Ascending aorta (tissue), 2 donors: ENCODE data around the gene SLC24A2. TPM values are rescaled to one million over a fixed set of nuclear protein-coding genes. Genes with fewer than 3 reads are reported as not detected.

Experiments used
- DNase-seq, 2 donors: peaks; one replicate each; pipeline ENCODE4 v3.0.0-alpha.2; 2019; ENCODE audit warnings: low spot score in 2 of 2
- H3K27ac ChIP-seq, 2 donors: fragments of 200-600 bp; sonication (generic); one replicate each; pipeline ENCODE4 v1.5.1; 2016 to 2017; ENCODE audit warnings: mild to moderate bottlenecking in 1 of 2
- H3K27me3 ChIP-seq: fragments of 200-600 bp; sonication (generic); one replicate; pipeline ENCODE4 v1.5.1; 2017
- H3K36me3 ChIP-seq, 2 donors: fragments of 200-600 bp; sonication (generic); one replicate each; pipeline ENCODE4 v1.5.1; 2016
- H3K4me1 ChIP-seq, 2 donors: fragments of 200-600 bp; sonication (generic); one replicate each; pipeline ENCODE4 v1.5.1; 2016 to 2017; ENCODE audit warnings: mild to moderate bottlenecking in 1 of 2
- H3K4me3 ChIP-seq, 2 donors: fragments of 200-600 bp; sonication (generic); one replicate each; pipeline ENCODE4 v1.5.1; 2016 to 2017; ENCODE audit warnings: mild to moderate bottlenecking in 1 of 2
- H3K9me3 ChIP-seq, 2 donors: fragments of 200-600 bp; sonication (generic); one replicate each; pipeline ENCODE4 v1.5.1; 2016
- intact Hi-C: fragments of 100-400 bp; cut with DNase I; formaldehyde crosslinking; loops from one replicate; pipeline ENCODE4 v1.15.1; 2023
- total RNA-seq: library from RNA; depleted of rRNA; stranded (reverse); fragments of >200 nt; gene quantifications from one replicate; pipeline ENCODE4 v1.1.0, GENCODE V29; 2016
- TF ChIP-seq, protein P1 (sequence below), 3 experiments: fragments of 200-600 bp in 2 of 3; fragments of 450-650 bp in 1 of 3; sonication (generic) in 2 of 3; IDR thresholded peaks; one replicate each; pipeline ENCODE4 v1.5.1; 2016 to 2019; ENCODE audit warnings: antibody characterized with exemption in 3 of 3, mild to moderate bottlenecking in 1 of 3, moderate library complexity in 1 of 3

The SLC24A2 gene
- total RNA-seq, 1 donor from 2014 or later: not detected

DNA sequence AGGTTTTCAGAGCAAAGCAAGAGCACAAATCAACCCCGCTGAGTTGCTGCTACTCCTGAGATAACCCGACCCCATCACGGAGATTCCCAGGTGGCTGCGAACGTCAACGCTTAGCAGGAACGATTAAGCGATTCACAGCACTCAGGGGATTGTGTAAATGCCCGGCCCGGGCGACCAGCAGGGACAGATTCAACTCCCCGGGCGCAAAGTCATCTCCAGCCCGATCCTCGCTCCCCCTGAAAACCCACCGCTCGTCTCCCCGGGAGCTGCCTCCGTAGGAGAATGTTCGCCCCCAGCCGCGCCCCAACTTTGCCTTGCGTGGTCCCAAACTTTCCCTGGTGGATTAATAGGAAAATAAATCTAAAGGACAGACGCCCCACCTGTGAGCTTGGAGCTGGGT is 685 bp downstream of the SLC24A2 start:
- no peak overlapping the region for H3K4me3 ChIP-seq

DNA sequence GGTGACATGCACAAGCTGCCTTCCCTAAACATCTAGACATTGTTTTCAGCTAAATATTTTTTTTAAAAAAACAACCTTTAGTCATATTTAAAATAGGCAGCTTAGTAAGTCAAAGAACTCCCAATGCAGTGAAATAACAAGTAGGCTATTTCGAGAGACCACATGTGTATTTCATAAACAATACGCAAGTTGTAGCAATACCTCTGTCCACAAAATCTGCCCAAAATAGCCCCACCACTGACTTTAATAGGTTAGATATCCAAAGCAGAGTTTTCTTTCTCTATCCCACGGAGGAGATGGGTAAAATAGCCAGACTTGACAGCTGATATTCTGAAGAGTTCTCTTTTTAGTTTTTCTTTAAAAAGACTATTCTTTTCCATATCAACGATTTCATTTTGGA is 1.2 kb downstream of the SLC24A2 start:
- no peak overlapping the region for H3K27ac ChIP-seq
- no peak overlapping the region for H3K4me3 ChIP-seq
- no peaks in the 10 kb centered on the region for H3K4me1 ChIP-seq

More for the DNA sequence above, 685 bp downstream of the SLC24A2 start:
- intact Hi-C loops: no loop called here
- no peak for DNase-seq
- no peaks in the 10 kb centered on the region for H3K27me3 ChIP-seq
- no peaks in the 10 kb centered on the region for H3K4me1 ChIP-seq
- H3K27ac ChIP-seq: no peak overlapping the region
- no peaks in the 10 kb centered on the region for H3K9me3 ChIP-seq
- no peaks in the 10 kb centered on the region for H3K36me3 ChIP-seq
- TF ChIP-seq, protein P1, sequence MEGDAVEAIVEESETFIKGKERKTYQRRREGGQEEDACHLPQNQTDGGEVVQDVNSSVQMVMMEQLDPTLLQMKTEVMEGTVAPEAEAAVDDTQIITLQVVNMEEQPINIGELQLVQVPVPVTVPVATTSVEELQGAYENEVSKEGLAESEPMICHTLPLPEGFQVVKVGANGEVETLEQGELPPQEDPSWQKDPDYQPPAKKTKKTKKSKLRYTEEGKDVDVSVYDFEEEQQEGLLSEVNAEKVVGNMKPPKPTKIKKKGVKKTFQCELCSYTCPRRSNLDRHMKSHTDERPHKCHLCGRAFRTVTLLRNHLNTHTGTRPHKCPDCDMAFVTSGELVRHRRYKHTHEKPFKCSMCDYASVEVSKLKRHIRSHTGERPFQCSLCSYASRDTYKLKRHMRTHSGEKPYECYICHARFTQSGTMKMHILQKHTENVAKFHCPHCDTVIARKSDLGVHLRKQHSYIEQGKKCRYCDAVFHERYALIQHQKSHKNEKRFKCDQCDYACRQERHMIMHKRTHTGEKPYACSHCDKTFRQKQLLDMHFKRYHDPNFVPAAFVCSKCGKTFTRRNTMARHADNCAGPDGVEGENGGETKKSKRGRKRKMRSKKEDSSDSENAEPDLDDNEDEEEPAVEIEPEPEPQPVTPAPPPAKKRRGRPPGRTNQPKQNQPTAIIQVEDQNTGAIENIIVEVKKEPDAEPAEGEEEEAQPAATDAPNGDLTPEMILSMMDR (IDR thresholded peaks at IDR 0.05): no peak

DNA sequence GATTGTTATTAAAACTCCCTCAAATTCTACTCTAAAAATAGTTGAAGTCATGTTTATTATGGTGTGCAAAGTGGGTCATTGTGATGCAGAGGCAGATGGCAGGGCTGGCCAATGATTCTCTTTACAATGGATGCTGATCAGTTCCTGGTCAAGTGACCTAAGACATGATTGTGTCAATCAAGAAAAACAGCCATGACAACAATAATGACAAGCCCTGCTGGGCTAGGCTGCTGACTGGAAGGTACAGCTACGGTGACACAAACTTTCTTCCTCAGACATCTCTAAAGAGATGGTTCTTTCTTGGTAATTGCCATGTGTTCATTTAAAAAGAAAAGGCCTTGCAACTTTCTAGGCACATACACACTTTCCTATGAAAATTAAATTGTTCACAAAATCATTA is 3.6 kb downstream of the SLC24A2 start:
- DNase-seq: no peak
- no peak overlapping the region for H3K4me3 ChIP-seq
- H3K36me3 ChIP-seq: no peaks in the 10 kb centered on the region
- TF ChIP-seq, protein P1 (IDR thresholded peaks at IDR 0.05): no peak
- H3K27me3 ChIP-seq: no peaks in the 10 kb centered on the region
- no peaks in the 10 kb centered on the region for H3K9me3 ChIP-seq
- intact Hi-C loops: no loop called here
- no peaks in the 10 kb centered on the region for H3K4me1 ChIP-seq
- H3K27ac ChIP-seq: no peak overlapping the region

More for the DNA sequence above, 1.2 kb downstream of the SLC24A2 start:
- no peaks in the 10 kb centered on the region for H3K36me3 ChIP-seq
- no peak for DNase-seq
- no peaks in the 10 kb centered on the region for H3K9me3 ChIP-seq
- TF ChIP-seq, protein P1 (IDR thresholded peaks at IDR 0.05): no peak
- intact Hi-C loops: no loop called here
- H3K27me3 ChIP-seq: no peaks in the 10 kb centered on the region

DNA sequence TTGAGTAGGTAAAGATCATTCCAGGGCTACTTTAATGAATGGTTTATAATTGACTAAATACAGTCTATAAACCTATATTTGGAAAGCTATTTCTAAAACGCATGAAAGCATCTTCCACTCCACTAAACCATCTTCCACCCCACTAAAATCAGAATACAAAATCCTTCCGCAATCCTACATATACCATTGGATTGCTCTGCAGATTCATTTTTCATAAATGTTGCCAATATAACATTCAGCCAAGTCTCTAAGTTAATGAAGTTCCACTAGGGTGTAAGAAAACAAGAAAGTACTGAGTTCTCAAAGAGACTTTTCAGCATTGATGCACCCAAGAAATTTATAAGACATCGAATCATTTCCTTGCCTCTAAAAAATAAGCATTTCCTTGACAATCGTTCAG is 4.7 kb downstream of the SLC24A2 start:
- H3K27me3 ChIP-seq: no peaks in the 10 kb centered on the region
- H3K4me1 ChIP-seq: no peaks in the 10 kb centered on the region
- H3K27ac ChIP-seq: no peak overlapping the region
- no peak for DNase-seq
- H3K9me3 ChIP-seq: no peaks in the 10 kb centered on the region
- no peak overlapping the region for H3K4me3 ChIP-seq
- TF ChIP-seq, protein P1 (IDR thresholded peaks at IDR 0.05): no peak
- no peaks in the 10 kb centered on the region for H3K36me3 ChIP-seq
- intact Hi-C loops: no loop called here

DNA sequence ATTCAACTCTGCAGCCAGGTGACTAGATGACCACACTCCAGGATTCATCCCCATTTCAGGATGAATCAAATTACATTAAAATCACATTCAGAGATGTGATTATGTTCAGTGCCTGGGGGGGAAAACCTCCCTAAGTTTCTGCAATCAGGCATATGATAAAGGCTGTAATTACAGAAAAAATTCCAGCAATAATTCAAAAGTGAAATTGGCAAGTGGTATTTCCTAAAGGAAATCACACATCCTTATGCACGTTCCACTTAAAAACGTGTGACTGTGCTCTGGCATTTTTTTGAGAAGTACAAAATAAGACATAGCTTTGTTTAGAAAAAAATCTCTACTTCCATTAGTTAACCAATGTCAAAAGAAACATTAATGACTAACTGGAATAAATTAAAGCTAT is 5.3 kb downstream of the SLC24A2 start:
- TF ChIP-seq, protein P1 (IDR thresholded peaks at IDR 0.05): no peak
- no peaks in the 10 kb centered on the region for H3K27me3 ChIP-seq
- no peak overlapping the region for H3K4me3 ChIP-seq
- no peaks in the 10 kb centered on the region for H3K9me3 ChIP-seq
- intact Hi-C loops: no loop called here
- H3K4me1 ChIP-seq: no peaks in the 10 kb centered on the region
- H3K36me3 ChIP-seq: no peaks in the 10 kb centered on the region
- DNase-seq: no peak
- H3K27ac ChIP-seq: no peak overlapping the region

DNA sequence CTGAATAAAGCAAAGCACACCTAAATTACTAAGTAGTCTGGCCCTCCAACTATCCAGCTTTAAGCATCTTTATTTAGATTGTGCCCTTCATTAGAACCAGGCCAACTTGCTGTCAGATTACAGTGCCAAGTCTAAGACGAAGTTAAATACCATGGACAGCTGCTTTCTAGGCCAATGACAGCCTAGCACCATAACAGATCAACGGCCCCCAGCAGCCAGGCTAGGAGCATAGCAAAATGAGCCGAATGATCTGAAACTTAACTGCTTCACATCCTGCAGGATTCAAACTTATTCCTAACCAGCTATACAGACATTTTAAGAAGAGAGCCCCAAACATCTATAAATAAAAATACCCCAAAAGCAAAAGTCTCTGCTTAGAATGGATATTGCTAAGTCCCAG is 6.8 kb downstream of the SLC24A2 start:
- TF ChIP-seq, protein P1 (IDR thresholded peaks at IDR 0.05): no peak
- H3K9me3 ChIP-seq: no peaks in the 10 kb centered on the region
- no peak overlapping the region for H3K27ac ChIP-seq
- H3K36me3 ChIP-seq: no peaks in the 10 kb centered on the region
- intact Hi-C loops: no loop called here
- no peaks in the 10 kb centered on the region for H3K27me3 ChIP-seq
- no peak for DNase-seq
- no peak overlapping the region for H3K4me3 ChIP-seq
- no peaks in the 10 kb centered on the region for H3K4me1 ChIP-seq
